HepG2 (cell line): ENCODE results near the gene PRDM7. TPM values are rescaled to one million over a fixed set of nuclear protein-coding genes. Genes with fewer than 3 reads are reported as not detected.

Source experiments
- ARNT ChIP-seq: fragments of 450-650 bp; IDR thresholded peaks from 2 replicates; pipeline ENCODE4 v1.6.1; 2017
- DMTF1 ChIP-seq: sonication (generic); formaldehyde crosslinking; IDR thresholded peaks from 2 replicates; pipeline ENCODE4 v1.4.0; 2020; ENCODE audit warnings: mild to moderate bottlenecking, missing genetic modification reagents
- DRAP1 ChIP-seq: IDR thresholded peaks from 2 replicates; pipeline ENCODE4 v1.6.1; 2016; ENCODE audit warnings: missing genetic modification reagents, missing compliant biosample characterization
- HNF4A ChIP-seq: sonication (generic); formaldehyde crosslinking; IDR thresholded peaks from 2 replicates; pipeline ENCODE4 v1.4.0; 2020; ENCODE audit warnings: missing genetic modification reagents
- IRX3 ChIP-seq: sonication (generic); formaldehyde crosslinking; IDR thresholded peaks from 2 replicates; pipeline ENCODE4 v1.8.1; 2023; ENCODE audit warnings: mild to moderate bottlenecking, low read depth, missing genetic modification reagents, borderline replicate concordance
- ISL2 ChIP-seq: sonication (generic); formaldehyde crosslinking; IDR thresholded peaks from 2 replicates; pipeline ENCODE4 v1.5.0; 2020; ENCODE audit warnings: missing genetic modification reagents
- MEIS2 ChIP-seq: sonication (generic); formaldehyde crosslinking; IDR thresholded peaks from 2 replicates; pipeline ENCODE4 v1.9.0; 2021; ENCODE audit warnings: mild to moderate bottlenecking, missing genetic modification reagents
- MIXL1 ChIP-seq: IDR thresholded peaks from 2 replicates; pipeline ENCODE4 v1.6.1; 2016
- MYPOP ChIP-seq: sonication (generic); formaldehyde crosslinking; IDR thresholded peaks from 2 replicates; pipeline ENCODE4 v1.8.1; 2023; ENCODE audit warnings: mild to moderate bottlenecking, moderate library complexity, missing genetic modification reagents
- NFKBIZ ChIP-seq: IDR thresholded peaks from 2 replicates; pipeline ENCODE4 v1.6.1; 2018; ENCODE audit warnings: missing genetic modification reagents, missing compliant biosample characterization
- PHF20 ChIP-seq: sonication (generic); formaldehyde crosslinking; IDR thresholded peaks from 2 replicates; pipeline ENCODE4 v1.5.0; 2020; ENCODE audit warnings: mild to moderate bottlenecking, missing genetic modification reagents
- SIX1 ChIP-seq: sonication (generic); formaldehyde crosslinking; IDR thresholded peaks from 2 replicates; pipeline ENCODE4 v1.4.0; 2020; ENCODE audit warnings: missing genetic modification reagents, borderline replicate concordance
- ZBTB20 ChIP-seq: sonication (generic); formaldehyde crosslinking; IDR thresholded peaks from 2 replicates; pipeline ENCODE4 v1.8.1; 2023; ENCODE audit warnings: missing genetic modification reagents, low read depth, mild to moderate bottlenecking, borderline replicate concordance
- ZBTB7B ChIP-seq: sonication (generic); formaldehyde crosslinking; IDR thresholded peaks from 2 replicates; pipeline ENCODE4 v1.4.0; 2020; ENCODE audit warnings: missing genetic modification reagents
- ZNF230 ChIP-seq: sonication (generic); formaldehyde crosslinking; IDR thresholded peaks from 2 replicates; pipeline ENCODE4 v1.4.0; 2020; ENCODE audit warnings: mild to moderate bottlenecking, missing genetic modification reagents
- ZNF232 ChIP-seq: sonication (generic); formaldehyde crosslinking; IDR thresholded peaks from 2 replicates; pipeline ENCODE4 v1.4.0; 2020; ENCODE audit warnings: missing genetic modification reagents, borderline replicate concordance
- ZNF557 ChIP-seq: sonication (generic); formaldehyde crosslinking; IDR thresholded peaks from 2 replicates; pipeline ENCODE4 v1.4.0; 2020; ENCODE audit warnings: missing genetic modification reagents
- ZNF558 ChIP-seq: sonication (generic); formaldehyde crosslinking; IDR thresholded peaks from 2 replicates; pipeline ENCODE4 v1.9.0; 2022; ENCODE audit warnings: mild to moderate bottlenecking, missing genetic modification reagents, borderline replicate concordance
- ZNF639 ChIP-seq: conservative IDR thresholded peaks from 2 replicates; pipeline ENCODE4 v1.6.1; 2018; ENCODE audit warnings: missing genetic modification reagents
- polyA plus RNA-seq, 8 experiments: library from polyadenylated mRNA; depleted of rRNA in 3 of 8; stranded (reverse) in 7 of 8; unstranded in 1 of 8; fragments of >200 nt; fragmentation: Illumina TruSeq in 4 of 8; extraction: Trizol in 4 of 8; gene quantifications; 2 replicates each; pipeline versions ENCODE4 v1.2.1 to v1.2.3, GENCODE V29; 2011 to 2016; ENCODE audit warnings: low read depth in 4 of 8, missing spikeins in 1 of 8, mixed read lengths in 1 of 8; ENCODE audit not compliant: insufficient read depth in 1 of 8
- total RNA-seq, 5 experiments: library from RNA; depleted of rRNA; stranded (reverse); fragments of >200 nt; fragmentation: Illumina TruSeq; extraction: Trizol; gene quantifications; 2 replicates each; pipeline ENCODE4 v1.2.3, GENCODE V29; 2016; ENCODE audit warnings: low read depth in 1 of 5
- TF ChIP-seq, protein P1 (sequence below): sonication (generic); formaldehyde crosslinking; IDR thresholded peaks from 2 replicates; pipeline ENCODE4 v1.5.1; 2020; ENCODE audit warnings: mild to moderate bottlenecking, moderate library complexity, missing genetic modification reagents
- TF ChIP-seq, protein P2 (sequence below): sonication (generic); formaldehyde crosslinking; IDR thresholded peaks from 2 replicates; pipeline ENCODE4 v1.8.1; 2022; ENCODE audit warnings: low read depth, mild to moderate bottlenecking, missing genetic modification reagents

The PRDM7 gene
- total and polyA plus RNA-seq, 2 of the 13 experiments (the other 11 are each of a cell fraction or from before 2014, with no cell fraction given) = not detected

DNA sequence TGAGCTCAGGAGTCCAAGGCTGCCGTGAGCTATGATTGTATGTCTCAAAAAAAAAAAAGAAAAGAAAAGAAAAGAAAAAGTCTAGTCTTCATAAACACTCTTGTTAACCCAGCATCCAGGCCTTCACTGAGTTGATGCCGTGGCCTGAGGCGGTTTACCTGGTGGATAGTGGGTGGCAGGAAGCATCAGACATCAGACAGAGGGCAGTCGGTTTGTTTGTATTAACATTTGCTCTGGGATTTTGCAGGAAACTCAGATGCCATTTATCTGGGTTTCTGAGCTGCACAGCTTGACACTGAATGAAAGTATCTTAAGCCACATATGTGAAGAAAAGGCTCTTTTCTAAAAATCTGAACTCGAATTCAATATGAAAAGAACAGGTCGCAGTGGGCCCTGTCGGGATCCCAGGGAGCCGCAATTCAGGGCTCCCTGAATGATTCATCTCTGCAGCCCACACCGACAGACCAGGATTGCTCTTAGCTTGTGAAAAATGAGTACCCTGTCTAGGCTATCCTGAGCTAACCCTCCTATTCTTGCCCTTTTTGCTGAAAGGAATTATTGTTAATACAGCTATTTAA is 56.8 kb downstream of the PRDM7 start (continued):
- TF ChIP-seq ZNF230 (CRISPR knock-in tag) (0 out of 2 replicates have a peak, but pooled peaks have one; percentile 11), MEIS2 (CRISPR knock-in tag) (no peak), ZBTB7B (CRISPR knock-in tag) (0 out of 2 replicates have a peak, but pooled peaks have one; percentile 18), DMTF1 (no peak), MIXL1 (CRISPR knock-in tag) (0 out of 2 replicates have a peak, but pooled peaks have one; percentile 7), NFKBIZ (no peak), MYPOP (0 out of 2 replicates have a peak, but pooled peaks have one; percentile 3), ZNF558 (CRISPR knock-in tag) (0 out of 2 replicates have a peak, but pooled peaks have one; percentile 64), ISL2 (CRISPR knock-in tag) (no peak), IRX3 (CRISPR knock-in tag) (no peak), ZNF557 (CRISPR knock-in tag) (no peak), ZNF639 (0 out of 2 replicates have a peak, but pooled peaks have one; percentile 23), DRAP1 (CRISPR knock-in tag) (0 out of 2 replicates have a peak, but pooled peaks have one; percentile 38), HNF4A (peak; percentile 1; the same call in 1 of the 2 replicates), ZNF232 (no peak), PHF20 (CRISPR knock-in tag) (peak; percentile 53; the same call in 1 of the 2 replicates), SIX1 (CRISPR knock-in tag) (no peak), ARNT (no peak), ZBTB20 (CRISPR knock-in tag) (no peak)
- TF ChIP-seq, protein P1, sequence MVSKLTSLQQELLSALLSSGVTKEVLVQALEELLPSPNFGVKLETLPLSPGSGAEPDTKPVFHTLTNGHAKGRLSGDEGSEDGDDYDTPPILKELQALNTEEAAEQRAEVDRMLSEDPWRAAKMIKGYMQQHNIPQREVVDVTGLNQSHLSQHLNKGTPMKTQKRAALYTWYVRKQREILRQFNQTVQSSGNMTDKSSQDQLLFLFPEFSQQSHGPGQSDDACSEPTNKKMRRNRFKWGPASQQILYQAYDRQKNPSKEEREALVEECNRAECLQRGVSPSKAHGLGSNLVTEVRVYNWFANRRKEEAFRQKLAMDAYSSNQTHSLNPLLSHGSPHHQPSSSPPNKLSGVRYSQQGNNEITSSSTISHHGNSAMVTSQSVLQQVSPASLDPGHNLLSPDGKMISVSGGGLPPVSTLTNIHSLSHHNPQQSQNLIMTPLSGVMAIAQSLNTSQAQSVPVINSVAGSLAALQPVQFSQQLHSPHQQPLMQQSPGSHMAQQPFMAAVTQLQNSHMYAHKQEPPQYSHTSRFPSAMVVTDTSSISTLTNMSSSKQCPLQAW (CRISPR knock-in tag) = peak; percentile 60; the same call in 1 of the 2 replicates
- TF ChIP-seq, protein P2, sequence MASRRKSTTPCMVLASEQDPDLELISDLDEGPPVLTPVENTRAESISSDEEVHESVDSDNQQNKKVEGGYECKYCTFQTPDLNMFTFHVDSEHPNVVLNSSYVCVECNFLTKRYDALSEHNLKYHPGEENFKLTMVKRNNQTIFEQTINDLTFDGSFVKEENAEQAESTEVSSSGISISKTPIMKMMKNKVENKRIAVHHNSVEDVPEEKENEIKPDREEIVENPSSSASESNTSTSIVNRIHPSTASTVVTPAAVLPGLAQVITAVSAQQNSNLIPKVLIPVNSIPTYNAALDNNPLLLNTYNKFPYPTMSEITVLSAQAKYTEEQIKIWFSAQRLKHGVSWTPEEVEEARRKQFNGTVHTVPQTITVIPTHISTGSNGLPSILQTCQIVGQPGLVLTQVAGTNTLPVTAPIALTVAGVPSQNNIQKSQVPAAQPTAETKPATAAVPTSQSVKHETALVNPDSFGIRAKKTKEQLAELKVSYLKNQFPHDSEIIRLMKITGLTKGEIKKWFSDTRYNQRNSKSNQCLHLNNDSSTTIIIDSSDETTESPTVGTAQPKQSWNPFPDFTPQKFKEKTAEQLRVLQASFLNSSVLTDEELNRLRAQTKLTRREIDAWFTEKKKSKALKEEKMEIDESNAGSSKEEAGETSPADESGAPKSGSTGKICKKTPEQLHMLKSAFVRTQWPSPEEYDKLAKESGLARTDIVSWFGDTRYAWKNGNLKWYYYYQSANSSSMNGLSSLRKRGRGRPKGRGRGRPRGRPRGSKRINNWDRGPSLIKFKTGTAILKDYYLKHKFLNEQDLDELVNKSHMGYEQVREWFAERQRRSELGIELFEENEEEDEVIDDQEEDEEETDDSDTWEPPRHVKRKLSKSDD (CRISPR knock-in tag) = no peak
